GM12874 (cell line): Measurements from ENCODE around the gene CCSAP.

Experiments used
- TF ChIP-seq, protein P1 (sequence below): IDR thresholded peaks from 2 replicates; pipeline ENCODE4 v1.5.1; 2011; ENCODE audit warnings: low read depth, mild to moderate bottlenecking, control low read depth, low read length, moderate library complexity; ENCODE audit not compliant: insufficient read depth

The CCSAP gene

GRCh38 chr1:229323201-229323600, 19.6 kb downstream of the CCSAP start:
- TF ChIP-seq, protein P1, sequence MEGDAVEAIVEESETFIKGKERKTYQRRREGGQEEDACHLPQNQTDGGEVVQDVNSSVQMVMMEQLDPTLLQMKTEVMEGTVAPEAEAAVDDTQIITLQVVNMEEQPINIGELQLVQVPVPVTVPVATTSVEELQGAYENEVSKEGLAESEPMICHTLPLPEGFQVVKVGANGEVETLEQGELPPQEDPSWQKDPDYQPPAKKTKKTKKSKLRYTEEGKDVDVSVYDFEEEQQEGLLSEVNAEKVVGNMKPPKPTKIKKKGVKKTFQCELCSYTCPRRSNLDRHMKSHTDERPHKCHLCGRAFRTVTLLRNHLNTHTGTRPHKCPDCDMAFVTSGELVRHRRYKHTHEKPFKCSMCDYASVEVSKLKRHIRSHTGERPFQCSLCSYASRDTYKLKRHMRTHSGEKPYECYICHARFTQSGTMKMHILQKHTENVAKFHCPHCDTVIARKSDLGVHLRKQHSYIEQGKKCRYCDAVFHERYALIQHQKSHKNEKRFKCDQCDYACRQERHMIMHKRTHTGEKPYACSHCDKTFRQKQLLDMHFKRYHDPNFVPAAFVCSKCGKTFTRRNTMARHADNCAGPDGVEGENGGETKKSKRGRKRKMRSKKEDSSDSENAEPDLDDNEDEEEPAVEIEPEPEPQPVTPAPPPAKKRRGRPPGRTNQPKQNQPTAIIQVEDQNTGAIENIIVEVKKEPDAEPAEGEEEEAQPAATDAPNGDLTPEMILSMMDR: no peak

GRCh38 chr1:229319487-229319886, 23.4 kb downstream of the CCSAP start:
- TF ChIP-seq, protein P1: no peak

GRCh38 chr1:229318056-229318455, 24.8 kb downstream of the CCSAP start:
- TF ChIP-seq, protein P1: no peak

DNA sequence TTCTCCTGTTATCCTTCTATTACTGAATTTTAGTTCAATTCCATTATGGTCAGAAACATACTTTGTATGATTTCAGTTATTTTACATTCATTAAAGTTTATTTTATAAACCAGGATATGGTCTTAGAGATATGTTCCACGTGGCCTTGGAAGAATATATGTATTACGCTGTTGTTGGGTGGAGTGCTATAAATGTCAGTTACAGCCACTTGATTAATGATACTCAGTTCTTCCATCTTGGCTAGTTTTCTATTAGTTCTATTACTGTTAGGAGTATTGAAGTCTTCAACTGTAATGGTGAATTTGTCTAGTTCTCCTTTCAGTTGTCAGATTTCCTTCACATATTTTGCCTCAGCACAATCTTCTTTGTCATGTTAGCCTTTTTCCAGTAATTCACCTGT, 26.7 kb downstream of the CCSAP start:
- TF ChIP-seq, protein P1: no peak

- TF ChIP-seq, protein P1: no peak
Observed at GRCh38 chr1:229310833-229311232, 32.0 kb downstream of the CCSAP start.

DNA sequence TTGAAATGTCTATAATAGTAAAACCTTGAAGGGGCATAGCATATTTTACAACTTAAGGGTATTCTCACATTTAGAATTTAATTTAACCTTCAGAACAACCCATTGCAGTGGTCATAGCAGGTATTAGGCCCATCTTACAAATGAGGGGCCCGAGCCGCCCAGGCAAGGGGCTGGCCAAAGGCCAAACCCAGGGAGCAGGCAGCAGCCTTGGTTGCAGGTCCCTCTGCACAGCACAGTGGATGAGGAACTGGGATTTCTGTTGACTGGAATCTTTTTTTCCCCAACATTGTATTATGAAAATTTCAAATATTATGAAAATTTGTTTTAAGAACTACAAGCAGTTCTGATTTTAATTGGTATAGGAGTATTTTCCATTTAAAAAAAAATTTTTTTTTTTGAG, 33.2 kb downstream of the CCSAP start:
- TF ChIP-seq, protein P1: no peak

- TF ChIP-seq, protein P1: no peak
Observed at GRCh38 chr1:229309074-229309473, 33.8 kb downstream of the CCSAP start.

GRCh38 chr1:229305392-229305791, 37.5 kb downstream of the CCSAP start:
- TF ChIP-seq, protein P1: no peak
